Measurements from ENCODE around the gene ALG13. TPM values are rescaled to one million over a fixed set of nuclear protein-coding genes. Genes with fewer than 3 reads are reported as not detected.
"Not testable (repeated sequence)": the region's sequence is repeated elsewhere in the genome, so short reads cannot be mapped to it uniquely, and the experiment has no call there.

ALG13 gene
- total and polyA plus RNA-seq, 5 donors: 14.8 to 25.8 (median 23.4) TPM

DNA sequence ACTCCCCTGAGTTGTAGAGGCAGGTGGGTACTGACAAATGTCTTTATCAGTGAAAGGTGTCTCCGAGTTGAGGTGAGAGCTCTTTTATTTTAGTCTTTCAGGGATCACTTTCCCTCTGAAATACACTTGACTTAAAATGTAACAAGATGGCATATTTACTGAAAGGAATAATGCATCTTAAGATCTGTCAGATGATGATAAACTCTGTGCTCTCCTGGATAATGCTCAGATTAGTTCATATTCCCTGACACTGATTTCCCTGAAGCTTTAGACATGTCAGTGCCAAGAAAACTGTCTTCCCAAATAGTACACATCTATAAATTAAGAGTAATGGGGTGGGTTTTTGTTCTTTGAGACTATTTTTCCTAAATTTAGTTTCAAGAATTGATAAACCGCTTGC is 75.5 kb downstream of the ALG13 start:
- no peaks in the 10 kb centered on the region for H3K27me3 ChIP-seq (ENCODE audit: control insufficient read depth, insufficient read depth)
- ATAC-seq (no peak), DNase-seq (no peak)
- intact Hi-C loops (cut with DNase I): no loop called here
- H3K4me1 ChIP-seq (ENCODE audit: control insufficient read depth, insufficient read depth, low read length): no peaks in the 10 kb centered on the region
- no peaks in the 10 kb centered on the region for H3K9me3 ChIP-seq (ENCODE audit: control insufficient read depth, low read length)
- H3K27ac ChIP-seq (ENCODE audit: low read length): no peak overlapping the region
- 89% methylated on average over 2 of the region's 2 CpGs for WGBS
- no peak overlapping the region for H3K4me3 ChIP-seq (ENCODE audit: low read length)

DNA sequence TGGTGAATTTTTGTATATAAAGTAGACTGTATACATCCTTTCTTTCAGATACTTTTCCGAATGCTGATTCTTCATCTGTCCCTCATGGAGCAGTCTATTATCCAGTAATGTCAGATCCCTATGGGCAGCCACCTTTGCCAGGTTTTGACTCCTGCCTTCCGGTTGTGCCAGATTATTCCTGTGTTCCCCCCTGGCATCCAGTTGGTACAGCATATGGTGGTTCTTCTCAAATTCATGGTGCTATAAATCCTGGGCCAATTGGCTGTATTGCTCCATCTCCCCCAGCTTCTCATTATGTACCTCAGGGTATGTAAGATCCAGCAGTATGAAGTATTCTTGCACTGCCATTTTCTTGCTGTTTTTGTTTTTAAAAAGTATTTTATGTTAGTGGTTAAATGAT is 78.7 kb downstream of the ALG13 start:
- H3K9me3 ChIP-seq (ENCODE audit: control insufficient read depth, low read length): no peaks in the 10 kb centered on the region
- DNase-seq (no peak), ATAC-seq (no peak)
- H3K4me3 ChIP-seq (ENCODE audit: low read length): no peak overlapping the region
- no peaks in the 10 kb centered on the region for H3K27me3 ChIP-seq (ENCODE audit: control insufficient read depth, insufficient read depth)
- H3K4me1 ChIP-seq (ENCODE audit: control insufficient read depth, insufficient read depth, low read length): no peaks in the 10 kb centered on the region
- 93% methylated on average over 2 of the region's 2 CpGs for WGBS
- intact Hi-C loops (cut with DNase I): no loop called here
- H3K27ac ChIP-seq (ENCODE audit: low read length): no peak overlapping the region

DNA sequence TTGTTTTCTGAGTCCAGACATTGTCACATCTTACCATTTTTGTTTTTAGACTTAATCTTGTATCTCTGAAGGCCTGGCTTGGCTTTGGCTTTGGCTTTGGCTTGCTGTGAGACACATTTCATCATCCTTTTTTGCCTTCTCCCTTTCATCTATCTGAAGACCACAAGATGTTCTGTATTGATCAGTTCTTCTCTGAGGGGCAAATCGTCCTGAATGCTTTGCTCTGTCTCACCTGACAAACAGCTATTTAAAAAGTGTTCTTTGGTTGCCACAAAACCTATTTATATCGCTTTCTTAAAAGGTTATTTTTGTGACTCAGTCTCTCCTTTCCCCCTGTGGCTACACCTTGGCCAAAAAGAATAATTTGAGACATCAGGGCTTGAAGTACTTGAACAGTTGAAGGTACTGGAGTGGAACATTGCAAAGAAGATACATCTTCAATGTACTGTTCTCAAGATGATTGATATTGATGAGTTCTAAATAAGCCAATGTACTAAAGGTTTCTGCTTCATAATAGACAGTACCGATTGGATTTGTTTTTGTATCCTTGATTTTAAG is 80.7 kb downstream of the ALG13 start:
- intact Hi-C loops (cut with DNase I): no loop called here
- Histone ChIP-seq H3K4me1 (ENCODE audit: control insufficient read depth, insufficient read depth, low read length) (no peaks in the 10 kb centered on the region), H3K27ac (ENCODE audit: low read length) (no peak overlapping the region), H3K9me3 (ENCODE audit: control insufficient read depth, low read length) (no peaks in the 10 kb centered on the region), H3K27me3 (ENCODE audit: control insufficient read depth, insufficient read depth) (no peaks in the 10 kb centered on the region), H3K4me3 (ENCODE audit: low read length) (no peak overlapping the region)
- DNase-seq (no peak), ATAC-seq (no peak)
- 95% methylated on average over 3 of the region's 3 CpGs for WGBS

DNA sequence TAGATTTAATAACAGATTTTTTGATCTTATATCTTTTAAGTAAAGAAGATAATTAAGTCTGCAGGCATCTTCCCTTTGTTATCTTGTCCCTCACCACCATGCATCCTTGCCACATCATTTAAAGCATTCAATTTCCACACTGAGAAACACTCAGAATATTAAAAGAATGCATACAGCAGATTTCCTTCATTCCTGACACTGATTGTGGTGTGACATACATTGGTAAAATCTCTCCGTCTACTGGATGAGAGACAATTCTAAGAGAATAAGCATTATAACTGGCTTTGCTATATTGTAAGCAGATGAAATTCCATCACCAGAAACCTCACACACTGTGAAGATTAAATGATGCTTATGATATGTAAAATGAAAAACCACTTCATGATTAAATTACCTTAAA is 97.6 kb downstream of the ALG13 start:
- Histone ChIP-seq H3K27ac (ENCODE audit: low read length) (no peak overlapping the region), H3K9me3 (ENCODE audit: control insufficient read depth, low read length) (no peaks in the 10 kb centered on the region), H3K27me3 (ENCODE audit: control insufficient read depth, insufficient read depth) (no peaks in the 10 kb centered on the region), H3K4me1 (ENCODE audit: control insufficient read depth, insufficient read depth, low read length) (no peaks in the 10 kb centered on the region), H3K4me3 (ENCODE audit: low read length) (no peak overlapping the region)
- intact Hi-C loops (cut with DNase I): no loop called here
- WGBS: 56% methylated on average over 1 of the region's 1 CpG
- DNase-seq: no peak
- ATAC-seq: no peak

DNA sequence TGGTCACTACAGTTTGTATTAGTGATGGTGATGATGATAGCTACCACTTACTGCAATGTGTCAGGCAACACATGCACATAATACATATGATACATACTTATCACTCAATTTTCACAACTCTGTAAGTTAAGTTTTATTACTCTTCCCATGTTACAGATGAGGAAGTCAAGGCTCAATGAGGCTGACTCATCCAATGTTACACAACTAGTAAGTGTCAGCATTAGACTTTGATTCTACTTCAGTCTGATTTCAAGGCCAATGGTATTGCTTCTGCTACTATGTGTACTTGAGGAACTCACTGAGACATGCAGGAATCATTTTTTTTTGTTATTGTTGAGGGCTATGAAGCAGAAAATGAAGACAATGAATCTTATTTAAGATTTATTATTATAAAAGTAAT is 98.6 kb downstream of the ALG13 start:
- Histone ChIP-seq H3K27ac (ENCODE audit: low read length) (no peak overlapping the region), H3K4me1 (ENCODE audit: control insufficient read depth, insufficient read depth, low read length) (no peaks in the 10 kb centered on the region), H3K9me3 (ENCODE audit: control insufficient read depth, low read length) (no peaks in the 10 kb centered on the region), H3K27me3 (ENCODE audit: control insufficient read depth, insufficient read depth) (no peaks in the 10 kb centered on the region), H3K4me3 (ENCODE audit: low read length) (no peak overlapping the region)
- no peak for DNase-seq
- intact Hi-C loops (cut with DNase I): no loop called here
- ATAC-seq: no peak

DNA sequence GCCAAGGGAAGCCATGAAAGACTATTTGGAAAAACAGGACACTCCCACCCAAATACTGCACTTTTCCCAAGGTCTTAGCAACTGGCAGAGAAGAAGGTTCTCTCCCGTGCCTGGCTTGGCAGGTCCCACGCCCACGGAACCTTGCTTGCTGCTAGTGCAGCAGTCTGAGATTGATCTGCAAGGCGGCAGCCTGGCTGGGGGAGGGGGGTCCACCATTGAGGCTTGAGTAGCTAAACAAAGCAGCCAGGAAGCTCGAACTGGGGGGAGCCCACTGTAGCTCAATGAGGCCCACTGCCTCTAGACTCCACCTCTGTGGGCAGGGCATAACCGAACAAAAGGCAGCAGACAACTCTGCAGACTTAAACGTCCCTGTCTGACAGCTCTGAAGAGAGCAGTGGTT is 103.7 kb downstream of the ALG13 start:
- Histone ChIP-seq H3K4me1 (ENCODE audit: control insufficient read depth, insufficient read depth, low read length) (no peaks in the 10 kb centered on the region), H3K27ac (ENCODE audit: low read length) (no peak overlapping the region), H3K27me3 (ENCODE audit: control insufficient read depth, insufficient read depth) (no peaks in the 10 kb centered on the region), H3K9me3 (ENCODE audit: control insufficient read depth, low read length) (no peaks in the 10 kb centered on the region), H3K4me3 (ENCODE audit: low read length) (no peak overlapping the region)
- intact Hi-C loops (cut with DNase I): no loop called here
- ATAC-seq (no peak), DNase-seq (no peak)
- 88% methylated on average over 7 of the region's 7 CpGs for WGBS

DNA sequence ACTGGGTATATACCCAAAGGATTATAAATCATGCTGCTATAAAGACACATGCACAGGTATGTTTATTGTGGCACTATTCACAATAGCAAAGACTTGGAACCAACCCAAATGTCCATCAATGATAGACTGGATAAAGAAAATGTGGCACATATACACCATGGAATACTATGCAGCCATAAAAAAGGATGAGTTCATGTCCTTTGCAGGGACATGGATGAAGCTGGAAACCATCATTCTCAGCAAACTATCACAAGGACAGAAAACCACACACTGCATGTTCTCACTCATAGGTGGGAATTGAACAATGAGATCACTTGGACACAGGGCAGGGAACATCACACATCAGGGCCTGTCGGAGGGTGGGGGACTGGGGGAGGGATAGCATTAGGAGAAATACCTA is 109.1 kb downstream of the ALG13 start:
- H3K4me1 ChIP-seq (ENCODE audit: control insufficient read depth, insufficient read depth, low read length); intact Hi-C loops (cut with DNase I); H3K27me3 ChIP-seq (ENCODE audit: control insufficient read depth, insufficient read depth); H3K9me3 ChIP-seq (ENCODE audit: control insufficient read depth, low read length); DNase-seq; H3K27ac ChIP-seq (ENCODE audit: low read length); H3K4me3 ChIP-seq (ENCODE audit: low read length); ATAC-seq: not testable (repeated sequence)
- WGBS: 100% methylated on average over 1 of the region's 1 CpG

Other genes with a start within 250 kb of the ALG13 start
- not detected for gene SERTM2, start 169.5 kb upstream of the ALG13 start, total RNA-seq
- gene SERTM2, start 169.5 kb upstream of the ALG13 start, polyA plus RNA-seq: not detected
- under 1 TPM in 2 of 4 donors, not detected in 2; 0.14 to 0.40 TPM for gene TRPC5OS, start 195.0 kb downstream of the ALG13 start, total RNA-seq
- gene TRPC5OS, start 195.0 kb downstream of the ALG13 start, polyA plus RNA-seq: not detected

Measured in right cardiac atrium (tissue), 5 donors.